H1 (cell line): ENCODE measurements around the gene KREMEN1. TPM values are rescaled to one million over a fixed set of nuclear protein-coding genes. Genes with fewer than 3 reads are reported as not detected.

Source experiments
- CTCF ChIA-PET: fragments of 300-600 bp; sonication (Branson Sonifier 250); formaldehyde crosslinking; loops from one replicate; lab custom pipeline; 2021; ENCODE audit not compliant: partially characterized antibody; lab: Charles Lee
- POLR2A ChIA-PET: fragments of 300-600 bp; sonication (Branson Sonifier 250); formaldehyde crosslinking; loops from one replicate; lab custom pipeline; 2021; ENCODE audit warnings: inconsistent platforms; ENCODE audit not compliant: partially characterized antibody; lab: Charles Lee
- DNase-seq, 2 experiments: peaks; one replicate each; pipeline versions ENCODE4 v3.0.0 to v3.0.0-alpha.2; 2010 to 2022; ENCODE audit warnings: low spot score in 2 of 2, low read depth in 1 of 2, mixed read lengths in 1 of 2
- FAIRE-seq: peaks from 2 replicates; lab custom pipeline; 2011; peaks lifted over from hg19 to GRCh38; lab: Jason Lieb, UNC
- H2AFZ ChIP-seq: 2 replicates; pipeline ENCODE4 v1.8.1; 2012; ENCODE audit warnings: low read length, inconsistent platforms
- H2AK5ac ChIP-seq: 2 replicates; pipeline ENCODE4 v1.6.1; 2013; ENCODE audit warnings: low read depth, low read length
- H2BK120ac ChIP-seq: replicated peaks from 2 replicates; pipeline ENCODE3; 2013; ENCODE audit warnings: low read depth, low read length, inconsistent platforms
- H2BK12ac ChIP-seq: 2 replicates; pipeline ENCODE4 v1.6.1; 2013; ENCODE audit warnings: low read depth, low read length
- H2BK15ac ChIP-seq: 2 replicates; pipeline ENCODE4 v1.6.1; 2013; ENCODE audit warnings: low read length
- H2BK20ac ChIP-seq: 2 replicates; pipeline ENCODE4 v1.6.1; 2013; ENCODE audit warnings: low read length
- H2BK5ac ChIP-seq: 2 replicates; pipeline ENCODE4 v1.6.1; 2013; ENCODE audit warnings: low read depth, low read length
- H3K14ac ChIP-seq: 2 replicates; pipeline ENCODE4 v1.6.1; 2013; ENCODE audit warnings: inconsistent platforms; ENCODE audit not compliant: insufficient read length
- H3K18ac ChIP-seq: 2 replicates; pipeline ENCODE4 v1.6.1; 2013; ENCODE audit warnings: low read length; ENCODE audit errors: extremely low read depth
- H3K23ac ChIP-seq: 2 replicates; pipeline ENCODE4 v1.6.1; 2013; ENCODE audit warnings: inconsistent platforms; ENCODE audit not compliant: insufficient read length
- H3K23me2 ChIP-seq: 2 replicates; pipeline ENCODE4 v1.6.1; 2013; ENCODE audit warnings: low read depth, low read length
- H3K27ac ChIP-seq: 2 replicates; pipeline ENCODE4 v1.6.1; 2011; ENCODE audit warnings: low read depth, low read length, inconsistent platforms
- H3K27me3 ChIP-seq, 4 experiments: replicated peaks in 1 of 4; 1 replicate in 1 of 4; 2 replicates in 3 of 4; pipeline versions ENCODE4 v1.6.1 to v1.8.1; 2011 to 2013; ENCODE audit warnings: low read length in 3 of 4, mild to moderate bottlenecking in 3 of 4, inconsistent platforms in 2 of 4, mixed read lengths in 2 of 4, moderate library complexity in 1 of 4; ENCODE audit not compliant: control insufficient read depth in 3 of 4, insufficient read depth in 3 of 4; ENCODE audit errors: extremely low read depth in 1 of 4
- H3K36me3 ChIP-seq, 4 experiments: 2 replicates each; pipeline versions ENCODE4 v1.6.1 to v1.8.1; 2011 to 2013; ENCODE audit warnings: mild to moderate bottlenecking in 4 of 4, low read length in 3 of 4, moderate library complexity in 2 of 4, control low read depth in 1 of 4, inconsistent platforms in 1 of 4; ENCODE audit not compliant: insufficient read depth in 4 of 4, control insufficient read depth in 2 of 4
- H3K4ac ChIP-seq: replicated peaks from 2 replicates; pipeline ENCODE3; 2013; ENCODE audit warnings: low read length, low read depth, mixed read lengths, inconsistent platforms; ENCODE audit not compliant: insufficient read length
- H3K4me1 ChIP-seq, 4 experiments: replicated peaks in 1 of 4; 1 replicate in 1 of 4; 2 replicates in 3 of 4; pipeline versions ENCODE4 v1.6.1 to v1.8.1; 2011 to 2013; ENCODE audit warnings: low read length in 3 of 4, inconsistent platforms in 2 of 4, mixed read lengths in 1 of 4; ENCODE audit not compliant: insufficient read depth in 4 of 4, control insufficient read depth in 3 of 4
- H3K4me2 ChIP-seq, 2 experiments: 2 replicates each; pipeline versions ENCODE4 v1.6.1 to v1.8.1; 2011 to 2013; ENCODE audit warnings: low read depth in 2 of 2, low read length in 2 of 2, control low read depth in 1 of 2, inconsistent platforms in 1 of 2, mild to moderate bottlenecking in 1 of 2; ENCODE audit not compliant: insufficient read depth in 1 of 2
- H3K4me3 ChIP-seq, 4 experiments: fragments of 200-600, 300-600 bp in 1 of 4; sonication (generic), shearing (Covaris generic), sonication (Bioruptor Twin) in 1 of 4; 2 replicates each; pipeline versions ENCODE4 v1.5.1 to v1.8.1; 2011 to 2016; ENCODE audit warnings: low read length in 4 of 4, low read depth in 3 of 4, control low read depth in 2 of 4, inconsistent platforms in 2 of 4, mild to moderate bottlenecking in 2 of 4, mixed read lengths in 1 of 4, moderate library complexity in 1 of 4; ENCODE audit not compliant: insufficient read depth in 2 of 4; ENCODE audit errors: extremely low read depth in 1 of 4
- H3K56ac ChIP-seq: replicated peaks from 2 replicates; pipeline ENCODE3; 2013; ENCODE audit warnings: low read depth, mild to moderate bottlenecking, mixed read lengths, low read length, inconsistent platforms; ENCODE audit not compliant: insufficient read length
- H3K79me1 ChIP-seq: 2 replicates; pipeline ENCODE4 v1.6.1; 2013; ENCODE audit warnings: low read depth, low read length, control low read depth
- H3K79me2 ChIP-seq, 2 experiments: 2 replicates each; pipeline versions ENCODE4 v1.6.1 to v1.8.1; 2012 to 2013; ENCODE audit warnings: low read length in 2 of 2, mild to moderate bottlenecking in 2 of 2, inconsistent platforms in 1 of 2; ENCODE audit not compliant: insufficient read depth in 2 of 2, control insufficient read depth in 1 of 2
- H3K9ac ChIP-seq, 4 experiments: replicated peaks in 1 of 4; 1 replicate in 1 of 4; 2 replicates in 3 of 4; pipeline versions ENCODE4 v1.6.1 to v1.8.1; 2011 to 2013; ENCODE audit warnings: low read depth in 3 of 4, low read length in 3 of 4, control low read depth in 2 of 4, mild to moderate bottlenecking in 2 of 4, moderate library complexity in 2 of 4, inconsistent platforms in 1 of 4; ENCODE audit errors: extremely low read depth in 1 of 4
- H3K9me3 ChIP-seq, 2 experiments: 2 replicates each; pipeline versions ENCODE4 v1.6.1 to v1.8.1; 2012 to 2013; ENCODE audit warnings: mild to moderate bottlenecking in 2 of 2, moderate library complexity in 2 of 2, control low read depth in 1 of 2, inconsistent platforms in 1 of 2, low read depth in 1 of 2, low read length in 1 of 2, mixed read lengths in 1 of 2; ENCODE audit not compliant: insufficient read depth in 2 of 2
- H4K20me1 ChIP-seq, 2 experiments: replicated peaks in 1 of 2; 2 replicates each; pipeline versions ENCODE3 to v1.8.1; 2011 to 2013; ENCODE audit warnings: inconsistent platforms in 2 of 2, low read length in 2 of 2, mild to moderate bottlenecking in 1 of 2; ENCODE audit not compliant: insufficient read depth in 2 of 2, control insufficient read depth in 1 of 2
- H4K5ac ChIP-seq: 2 replicates; pipeline ENCODE4 v1.6.1; 2013; ENCODE audit warnings: low read length, low read depth, mixed read lengths, inconsistent platforms; ENCODE audit not compliant: insufficient read length
- H4K8ac ChIP-seq: 2 replicates; pipeline ENCODE4 v1.8.0; 2013; ENCODE audit warnings: mild to moderate bottlenecking, moderate library complexity, low read length, inconsistent platforms; ENCODE audit not compliant: insufficient read depth; ENCODE audit errors: extremely low read depth
- H4K91ac ChIP-seq: replicated peaks from 2 replicates; pipeline ENCODE3; 2013; ENCODE audit warnings: low read length, mixed read lengths, inconsistent platforms; ENCODE audit not compliant: insufficient read length
- BCL11A ChIP-seq, 2 experiments: IDR thresholded peaks; one replicate each; pipeline ENCODE4 v1.6.1; 2011; ENCODE audit warnings: low read depth in 2 of 2, low read length in 2 of 2, mild to moderate bottlenecking in 2 of 2
- MAFK ChIP-seq: IDR thresholded peaks from 2 replicates; pipeline ENCODE4 v1.6.1; 2012; ENCODE audit warnings: low read depth, mild to moderate bottlenecking, improper control_type of control experiment, low read length
- NRF1 ChIP-seq: IDR thresholded peaks from 2 replicates; pipeline ENCODE4 v1.6.1; 2011; ENCODE audit warnings: mild to moderate bottlenecking, low read depth, low read length, improper control_type of control experiment
- RAD21 ChIP-seq, 2 experiments: IDR thresholded peaks in 1 of 2; conservative IDR thresholded peaks in 1 of 2; 2 replicates each; pipeline ENCODE4 v1.6.1; 2011; ENCODE audit warnings: low read depth in 2 of 2, low read length in 2 of 2, improper control_type of control experiment in 1 of 2, inconsistent platforms in 1 of 2, mild to moderate bottlenecking in 1 of 2, moderate library complexity in 1 of 2
- RNF2 ChIP-seq: fragments of 200-900, 300-1000 bp; sonication (generic); IDR thresholded peaks from 2 replicates; pipeline ENCODE4 v1.7.1; 2016; ENCODE audit warnings: borderline replicate concordance, low read depth, mild to moderate bottlenecking, antibody characterized with exemption, low read length; ENCODE audit not compliant: poor library complexity, severe bottlenecking; ENCODE audit errors: missing control alignments
- TAF7 ChIP-seq: optimal IDR thresholded peaks from 2 replicates; pipeline ENCODE3; 2011; ENCODE audit warnings: low read depth, mild to moderate bottlenecking, inconsistent platforms, low read length, moderate library complexity, borderline replicate concordance
- TBP ChIP-seq: IDR thresholded peaks from 2 replicates; pipeline ENCODE4 v1.6.1; 2011; ENCODE audit warnings: low read depth, low read length, improper control_type of control experiment
- ZNF274 ChIP-seq: IDR thresholded peaks from 2 replicates; pipeline ENCODE4 v1.7.0; 2012; ENCODE audit warnings: low read length, borderline replicate concordance; ENCODE audit errors: extremely low read depth
- WGBS, 2 experiments: shearing (Covaris generic) in 1 of 2; methylation state at CpG; one replicate each; pipeline versions ENCODE4 v1.1.6 to v1.1.7; 2013 to 2015; ENCODE audit warnings: low lambda C conversion rate in 2 of 2, mixed read lengths in 2 of 2, inconsistent platforms in 1 of 2, low coverage in 1 of 2, missing lambda C conversion rate in 1 of 2; ENCODE audit not compliant: insufficient replicate concordance in 2 of 2, insufficient coverage in 1 of 2, insufficient read length in 1 of 2; ENCODE audit errors: extremely low coverage in 1 of 2, missing lambda C conversion rate in 1 of 2; 5-methylcytosine and 5-hydroxymethylcytosine counted together
- polyA plus RNA-seq, 7 experiments: library from polyadenylated mRNA; depleted of rRNA in 3 of 7; stranded (reverse) in 5 of 7; unstranded in 2 of 7; fragments of >200 nt in 5 of 7; fragments of 200-250 nt in 2 of 7; gene quantifications; 1 replicate in 5 of 7; 2 replicates in 1 of 7; 4 replicates in 1 of 7; pipeline versions ENCODE4 v1.2.1 to v1.2.3, GENCODE V29; 2011 to 2013; ENCODE audit warnings: missing spikeins in 2 of 7, mixed read lengths in 2 of 7
- total RNA-seq: library from RNA; stranded (reverse); fragmentation: NEBNext Ultra II Directional; extraction: Animal tissue kit (Norgen Biotek cat#: 25700); gene quantifications from 2 replicates; pipeline ENCODE4 v1.2.1, GENCODE V29; 2021
- TF ChIP-seq, protein P1 (sequence below), 3 experiments: IDR thresholded peaks; 1 replicate in 2 of 3; 2 replicates in 1 of 3; pipeline versions ENCODE4 v1.5.1 to v1.6.1; 2011; ENCODE audit warnings: low read length in 3 of 3, mild to moderate bottlenecking in 3 of 3, inconsistent platforms in 2 of 3, low read depth in 1 of 3, moderate library complexity in 1 of 3; ENCODE audit not compliant: insufficient read depth in 1 of 3; ENCODE audit errors: control extremely low read depth in 1 of 3
- TF ChIP-seq, protein P2 (sequence below): IDR thresholded peaks from 2 replicates; pipeline ENCODE4 v1.6.1; 2012; ENCODE audit warnings: inconsistent platforms

KREMEN1 gene
- total and polyA plus RNA-seq, 2 of the 8 experiments (the other 6 are each of a cell fraction or from before 2014, with no cell fraction given), result 2.1 to 3.2 TPM

DNA sequence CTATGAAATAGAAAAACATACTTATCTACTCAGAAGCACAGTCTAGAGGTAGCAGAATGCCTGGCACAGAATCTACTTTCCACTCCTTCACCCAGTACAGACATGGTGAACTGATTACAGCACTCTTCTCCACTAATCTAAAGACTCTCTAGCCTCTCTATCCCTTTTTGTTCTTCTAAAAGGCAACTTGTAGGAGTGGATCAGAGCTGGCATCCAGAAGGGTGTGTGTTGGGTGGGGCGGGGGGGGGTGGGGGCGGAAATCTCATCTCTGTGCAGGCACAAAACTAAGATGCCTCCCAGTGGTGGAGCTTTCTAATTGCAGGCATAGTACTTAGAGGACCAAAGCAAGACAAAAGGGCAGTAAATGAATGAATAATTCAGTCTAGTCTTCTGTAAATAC is 121.3 kb downstream of the KREMEN1 start:
- H3K4ac ChIP-seq, result no peak overlapping the region
- H3K9me3 ChIP-seq, result no peaks in the 10 kb centered on the region
- H2AK5ac ChIP-seq, result no peak overlapping the region
- POLR2A ChIA-PET, result no interaction called here
- H4K20me1 ChIP-seq, result no peaks in the 10 kb centered on the region
- no peaks in the 10 kb centered on the region for H3K27me3 ChIP-seq
- no peak overlapping the region for H3K23ac ChIP-seq
- no peak overlapping the region for H2BK5ac ChIP-seq
- WGBS, 2 experiments, result 100% methylated on average over 1 of the region's 2 CpGs; no CpG with 5 or more reads in 1 of the 2 experiments
- H4K8ac ChIP-seq, result no peak overlapping the region
- H3K4me2 ChIP-seq, result no peak overlapping the region
- no peaks in the 10 kb centered on the region for H3K79me2 ChIP-seq
- no peaks in the 10 kb centered on the region for H3K4me1 ChIP-seq
- H4K91ac ChIP-seq, result no peak overlapping the region
- H3K9ac ChIP-seq, result no peak overlapping the region
- H2AFZ ChIP-seq, result no peak overlapping the region
- H2BK15ac ChIP-seq, result no peak overlapping the region
- no peak overlapping the region for H2BK120ac ChIP-seq
- CTCF ChIA-PET, result interaction anchor here (0.8 to 4.1 kb wide), 8 partner anchors 9 to 122 kb away, joined by 3 to 18 read pairs (median 4); no protein-coding TSS in a partner anchor
- H3K27ac ChIP-seq, result no peak overlapping the region
- no peak overlapping the region for H2BK20ac ChIP-seq
- H4K5ac ChIP-seq, result no peak overlapping the region
- H3K56ac ChIP-seq, result no peak overlapping the region
- H3K18ac ChIP-seq, result no peak overlapping the region
- FAIRE-seq (no peak), DNase-seq (no peak)
- no peaks in the 10 kb centered on the region for H3K36me3 ChIP-seq
- H3K79me1 ChIP-seq, result no peaks in the 10 kb centered on the region
- no peak overlapping the region for H3K4me3 ChIP-seq
- no peak overlapping the region for H3K14ac ChIP-seq
- H3K23me2 ChIP-seq, result no peaks in the 10 kb centered on the region; the same call in 1 of the 2 replicates
- no peak overlapping the region for H2BK12ac ChIP-seq
- TF ChIP-seq ZNF274 (no peak), BCL11A (IDR thresholded peaks at IDR 0.05; ENCODE audit: low read depth in 2 of 2, low read length in 2 of 2) (no peak), TBP (no peak), RAD21 (IDR thresholded peaks at IDR 0.05 in 1 of 2, conservative IDR thresholded peaks at IDR 0.05 in 1 of 2; ENCODE audit: low read depth in 2 of 2, low read length in 2 of 2) (0 out of 4 replicates have a peak, but pooled peaks of 1 of the 2 experiments have one; percentile 4), NRF1 (no peak), RNF2 (no peak), TAF7 (no peak), MAFK (no peak)
- TF ChIP-seq, protein P1, sequence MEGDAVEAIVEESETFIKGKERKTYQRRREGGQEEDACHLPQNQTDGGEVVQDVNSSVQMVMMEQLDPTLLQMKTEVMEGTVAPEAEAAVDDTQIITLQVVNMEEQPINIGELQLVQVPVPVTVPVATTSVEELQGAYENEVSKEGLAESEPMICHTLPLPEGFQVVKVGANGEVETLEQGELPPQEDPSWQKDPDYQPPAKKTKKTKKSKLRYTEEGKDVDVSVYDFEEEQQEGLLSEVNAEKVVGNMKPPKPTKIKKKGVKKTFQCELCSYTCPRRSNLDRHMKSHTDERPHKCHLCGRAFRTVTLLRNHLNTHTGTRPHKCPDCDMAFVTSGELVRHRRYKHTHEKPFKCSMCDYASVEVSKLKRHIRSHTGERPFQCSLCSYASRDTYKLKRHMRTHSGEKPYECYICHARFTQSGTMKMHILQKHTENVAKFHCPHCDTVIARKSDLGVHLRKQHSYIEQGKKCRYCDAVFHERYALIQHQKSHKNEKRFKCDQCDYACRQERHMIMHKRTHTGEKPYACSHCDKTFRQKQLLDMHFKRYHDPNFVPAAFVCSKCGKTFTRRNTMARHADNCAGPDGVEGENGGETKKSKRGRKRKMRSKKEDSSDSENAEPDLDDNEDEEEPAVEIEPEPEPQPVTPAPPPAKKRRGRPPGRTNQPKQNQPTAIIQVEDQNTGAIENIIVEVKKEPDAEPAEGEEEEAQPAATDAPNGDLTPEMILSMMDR (IDR thresholded peaks at IDR 0.05; ENCODE audit: control extremely low read depth in 1 of 3, insufficient read depth in 1 of 3, low read depth in 1 of 3, low read length in 3 of 3), result peak in 1 of 3 experiments; percentile 46; a peak in 1 of 4 replicates
- TF ChIP-seq, protein P2, sequence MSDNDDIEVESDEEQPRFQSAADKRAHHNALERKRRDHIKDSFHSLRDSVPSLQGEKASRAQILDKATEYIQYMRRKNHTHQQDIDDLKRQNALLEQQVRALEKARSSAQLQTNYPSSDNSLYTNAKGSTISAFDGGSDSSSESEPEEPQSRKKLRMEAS, result no peak
